ENCODE data around the gene STAB2. TPM values are rescaled to one million over a fixed set of nuclear protein-coding genes. Genes with fewer than 3 reads are reported as not detected.

The STAB2 gene
- total and polyA plus RNA-seq, 2 of the 8 experiments (the other 6 are each of a cell fraction or from before 2014, with no cell fraction given) = not detected

DNA sequence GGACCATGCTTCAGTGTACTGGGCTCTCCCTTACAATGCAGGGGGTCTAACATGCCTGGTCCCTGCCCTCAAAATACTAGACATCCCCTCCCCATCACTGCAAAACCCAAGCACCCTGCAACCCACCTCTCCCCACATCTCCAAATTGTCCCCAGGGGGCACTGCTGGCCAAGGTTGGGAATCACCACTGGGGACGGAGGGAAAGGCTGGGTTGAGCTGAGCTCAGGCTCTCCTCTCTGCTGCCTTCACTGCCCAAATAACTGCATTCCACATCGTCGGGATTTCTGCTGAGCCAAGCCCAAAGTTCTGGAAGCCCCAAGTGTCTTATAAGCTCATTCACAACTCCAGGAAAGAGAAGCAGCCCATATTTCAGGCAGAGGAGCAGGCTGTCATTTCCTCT is 184.4 kb downstream of the STAB2 start:
- Histone ChIP-seq H3K23me2 (ENCODE audit: low read depth, low read length) (no peaks in the 10 kb centered on the region), H3K27ac (ENCODE audit: low read depth, low read length) (no peak overlapping the region), H4K20me1 (replicated peaks in 1 of 2; ENCODE audit: control insufficient read depth in 1 of 2, insufficient read depth in 2 of 2, low read length in 2 of 2) (no peaks in the 10 kb centered on the region), H4K5ac (ENCODE audit: insufficient read length, low read depth, low read length) (no peak overlapping the region), H2AFZ (ENCODE audit: low read length) (no peak overlapping the region), H2BK12ac (ENCODE audit: low read depth, low read length) (no peak overlapping the region), H2BK5ac (ENCODE audit: low read depth, low read length) (no peak overlapping the region), H4K91ac (replicated peaks; ENCODE audit: insufficient read length, low read length) (no peak overlapping the region), H3K36me3 (ENCODE audit: control insufficient read depth in 2 of 4, insufficient read depth in 4 of 4, low read length in 3 of 4) (peaks cover 0 to 5% (median 0%) of the 10 kb centered on the region in 4 experiments; a peak in 1 of 8 replicates), H2BK15ac (ENCODE audit: low read length) (no peak overlapping the region), H4K8ac (ENCODE audit: extremely low read depth, insufficient read depth, low read length) (no peak overlapping the region), H2AK5ac (ENCODE audit: low read depth, low read length) (no peak overlapping the region), H3K79me1 (ENCODE audit: low read depth, low read length) (no peaks in the 10 kb centered on the region), H3K14ac (ENCODE audit: insufficient read length) (no peak overlapping the region), H3K9ac (replicated peaks in 1 of 4; ENCODE audit: extremely low read depth in 1 of 4, low read depth in 3 of 4, low read length in 3 of 4) (no peak overlapping the region), H3K56ac (replicated peaks; ENCODE audit: insufficient read length, low read depth, low read length) (no peak overlapping the region), H3K9me3 (ENCODE audit: insufficient read depth in 2 of 2, low read depth in 1 of 2, low read length in 1 of 2) (no peaks in the 10 kb centered on the region), H3K4me2 (ENCODE audit: insufficient read depth in 1 of 2, low read depth in 2 of 2, low read length in 2 of 2) (no peak overlapping the region), H3K23ac (ENCODE audit: insufficient read length) (no peak overlapping the region), H3K79me2 (ENCODE audit: control insufficient read depth in 1 of 2, insufficient read depth in 2 of 2, low read length in 2 of 2) (no peaks in the 10 kb centered on the region), H3K4ac (replicated peaks; ENCODE audit: insufficient read length, low read depth, low read length) (no peak overlapping the region), H2BK20ac (ENCODE audit: low read length) (no peak overlapping the region), H3K4me3 (ENCODE audit: extremely low read depth in 1 of 4, insufficient read depth in 2 of 4, low read depth in 3 of 4, low read length in 4 of 4) (no peak overlapping the region), H3K18ac (ENCODE audit: extremely low read depth, low read length) (no peak overlapping the region), H3K27me3 (replicated peaks in 1 of 4; ENCODE audit: control insufficient read depth in 3 of 4, extremely low read depth in 1 of 4, insufficient read depth in 3 of 4, low read length in 3 of 4) (no peaks in the 10 kb centered on the region), H3K4me1 (replicated peaks in 1 of 4; ENCODE audit: control insufficient read depth in 3 of 4, insufficient read depth in 4 of 4, low read length in 3 of 4) (peaks cover 0 to 10% (median 8%) of the 10 kb centered on the region in 4 experiments; a peak in 6 of 7 replicates), H2BK120ac (replicated peaks; ENCODE audit: low read depth, low read length) (no peak overlapping the region)
- CTCF ChIA-PET (ENCODE audit: partially characterized antibody) = interaction anchor here (0.8 to 3.5 kb wide), 27 partner anchors 10 to 202 kb away, joined by 3 to 29 read pairs (median 4); partner anchors contain the start of gene NT5DC3
- DNase-seq (ENCODE audit: low read depth in 1 of 2, low spot score in 2 of 2) = peak; percentile 38 to 76
- 64% methylated on average over 3 of the region's 3 CpGs; no CpG with 5 or more reads in 1 of the 2 experiments for WGBS, 2 experiments (ENCODE audit: extremely low coverage in 1 of 2, insufficient coverage in 1 of 2, insufficient read length in 1 of 2, insufficient replicate concordance in 2 of 2, low coverage in 1 of 2, low lambda C conversion rate in 2 of 2, missing lambda C conversion rate in 1 of 2)
- no peak for FAIRE-seq
- POLR2A ChIA-PET (ENCODE audit: partially characterized antibody) = interaction anchor here (1.4 kb wide), 1 partner anchor 17 kb away, joined by 4 read pairs; no protein-coding TSS in a partner anchor
- TF ChIP-seq RAD21 (IDR thresholded peaks at IDR 0.05 in 1 of 2, conservative IDR thresholded peaks at IDR 0.05 in 1 of 2; ENCODE audit: low read depth in 2 of 2, low read length in 2 of 2) (peak; percentile 87 to 92), SP1 (IDR thresholded peaks at IDR 0.05; ENCODE audit: low read depth, low read length) (no peak), POU5F1 (IDR thresholded peaks at IDR 0.05; ENCODE audit: low read depth, low read length) (no peak), RBBP5 (IDR thresholded peaks at IDR 0.05; ENCODE audit: borderline replicate concordance, low read depth, low read length) (no peak), TEAD4 (IDR thresholded peaks at IDR 0.05; ENCODE audit: low read depth, low read length) (0 out of 2 replicates have a peak, but pooled peaks have one; percentile 15), BRCA1 (IDR thresholded peaks at IDR 0.05; ENCODE audit: low read depth, low read length) (no peak), ZNF274 (IDR thresholded peaks at IDR 0.05; ENCODE audit: borderline replicate concordance, extremely low read depth, low read length) (no peak), KDM4A (IDR thresholded peaks at IDR 0.05; ENCODE audit: low read depth, low read length, severe bottlenecking) (no peak), NRF1 (IDR thresholded peaks at IDR 0.05; ENCODE audit: low read depth, low read length) (no peak), BACH1 (IDR thresholded peaks at IDR 0.05; ENCODE audit: low read length) (no peak), SRF (IDR thresholded peaks at IDR 0.05; ENCODE audit: low read depth, low read length) (no peak), JUND (IDR thresholded peaks at IDR 0.05; ENCODE audit: low read length) (no peak)
- TF ChIP-seq, protein P1, sequence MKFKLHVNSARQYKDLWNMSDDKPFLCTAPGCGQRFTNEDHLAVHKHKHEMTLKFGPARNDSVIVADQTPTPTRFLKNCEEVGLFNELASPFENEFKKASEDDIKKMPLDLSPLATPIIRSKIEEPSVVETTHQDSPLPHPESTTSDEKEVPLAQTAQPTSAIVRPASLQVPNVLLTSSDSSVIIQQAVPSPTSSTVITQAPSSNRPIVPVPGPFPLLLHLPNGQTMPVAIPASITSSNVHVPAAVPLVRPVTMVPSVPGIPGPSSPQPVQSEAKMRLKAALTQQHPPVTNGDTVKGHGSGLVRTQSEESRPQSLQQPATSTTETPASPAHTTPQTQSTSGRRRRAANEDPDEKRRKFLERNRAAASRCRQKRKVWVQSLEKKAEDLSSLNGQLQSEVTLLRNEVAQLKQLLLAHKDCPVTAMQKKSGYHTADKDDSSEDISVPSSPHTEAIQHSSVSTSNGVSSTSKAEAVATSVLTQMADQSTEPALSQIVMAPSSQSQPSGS (IDR thresholded peaks at IDR 0.05; ENCODE audit: low read length) = no peak
